HepG2 (cell line): Measurements from ENCODE around the gene ELOVL6.
"Not testable (repeated sequence)": the region's sequence is repeated elsewhere in the genome, so short reads cannot be mapped to it uniquely, and the experiment has no call there.

Source experiments
- NCOR1 ChIP-seq: fragments of 200-600 bp; sonication (generic); IDR thresholded peaks from 2 replicates; pipeline ENCODE4 v1.7.0; 2017; ENCODE audit warnings: antibody characterized with exemption, low read length, borderline replicate concordance
- ZNF335 ChIP-seq: sonication (generic); formaldehyde crosslinking; IDR thresholded peaks from 2 replicates; pipeline ENCODE4 v1.4.0; 2020; ENCODE audit warnings: missing genetic modification reagents
- ZNF564 ChIP-seq: sonication (generic); formaldehyde crosslinking; IDR thresholded peaks from 2 replicates; pipeline ENCODE4 v1.8.1; 2023; ENCODE audit warnings: mild to moderate bottlenecking, missing genetic modification reagents
- ZNF691 ChIP-seq: sonication (generic); formaldehyde crosslinking; IDR thresholded peaks from 2 replicates; pipeline ENCODE4 v1.4.0; 2020; ENCODE audit warnings: missing genetic modification reagents, low read depth, mild to moderate bottlenecking, borderline replicate concordance
- TF ChIP-seq, protein P1 (sequence below): sonication (generic); formaldehyde crosslinking; IDR thresholded peaks from 2 replicates; pipeline ENCODE4 v1.5.0; 2020; ENCODE audit warnings: missing genetic modification reagents

DNA sequence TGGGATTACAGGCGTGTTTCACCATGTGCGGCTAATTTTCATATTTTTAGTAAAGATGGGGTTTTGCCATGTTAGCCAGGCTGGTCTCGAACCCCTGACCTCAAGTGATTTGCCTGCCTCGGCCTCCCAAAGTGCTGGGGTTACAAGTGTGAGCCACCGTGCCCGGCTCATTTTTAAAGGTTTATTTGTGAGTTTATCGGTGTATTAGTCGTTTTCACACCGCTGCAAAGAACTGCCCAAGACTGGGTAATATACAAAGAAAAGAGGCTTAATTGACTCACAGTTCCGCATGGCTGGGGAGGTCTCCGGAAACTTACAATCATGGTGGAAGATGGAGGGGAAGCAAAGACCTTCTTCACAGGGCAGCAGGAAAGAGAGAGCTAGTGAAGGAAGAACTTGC, 159.3 kb downstream of the ELOVL6 start:
- not testable (repeated sequence) for TF ChIP-seq ZNF691; ZNF564; ZNF335 (CRISPR knock-in tag); NCOR1
- TF ChIP-seq, protein P1, sequence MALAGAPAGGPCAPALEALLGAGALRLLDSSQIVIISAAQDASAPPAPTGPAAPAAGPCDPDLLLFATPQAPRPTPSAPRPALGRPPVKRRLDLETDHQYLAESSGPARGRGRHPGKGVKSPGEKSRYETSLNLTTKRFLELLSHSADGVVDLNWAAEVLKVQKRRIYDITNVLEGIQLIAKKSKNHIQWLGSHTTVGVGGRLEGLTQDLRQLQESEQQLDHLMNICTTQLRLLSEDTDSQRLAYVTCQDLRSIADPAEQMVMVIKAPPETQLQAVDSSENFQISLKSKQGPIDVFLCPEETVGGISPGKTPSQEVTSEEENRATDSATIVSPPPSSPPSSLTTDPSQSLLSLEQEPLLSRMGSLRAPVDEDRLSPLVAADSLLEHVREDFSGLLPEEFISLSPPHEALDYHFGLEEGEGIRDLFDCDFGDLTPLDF (CRISPR knock-in tag) = not testable (repeated sequence)
